Activated T-cell treated with anti-CD3 and anti-CD28 coated beads, Interleukin-2, amount 50 U/mL, for 48 hours (primary cell): ENCODE measurements around the gene IQSEC3.
A peak's percentile ranks its signal among the peaks of the same experiment; 100 is the strongest.

Source experiments
- DNase-seq, 2 experiments: peaks; one replicate each; pipeline ENCODE4 v3.0.0-alpha.2; 2020

Gene IQSEC3

DNA sequence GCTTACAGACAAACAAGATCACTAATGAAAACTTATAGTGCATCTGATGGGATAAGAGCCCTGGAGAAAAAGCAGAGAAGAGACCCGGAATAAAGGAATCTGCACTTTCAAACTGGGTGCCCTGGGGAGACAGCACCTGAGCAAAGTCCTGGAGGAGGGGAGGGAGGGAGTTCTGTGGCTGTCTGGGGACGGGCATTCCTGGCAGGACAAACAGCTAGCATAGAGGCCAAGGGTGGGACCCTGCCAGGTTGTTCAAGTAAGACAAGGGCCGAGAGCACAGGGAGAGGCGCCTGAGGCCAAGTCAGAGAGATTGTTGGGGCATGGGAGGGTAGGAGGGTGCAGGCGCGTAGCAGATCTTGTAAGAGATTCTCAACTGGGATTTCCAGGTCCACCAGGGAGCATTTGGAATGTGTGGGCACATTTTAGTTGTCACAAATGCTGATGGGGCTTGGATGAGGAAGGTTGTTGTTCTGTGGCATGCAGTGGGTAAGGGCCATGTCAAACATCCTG lies 14.2 kb downstream of the IQSEC3 start:
- no peak for DNase-seq

DNA sequence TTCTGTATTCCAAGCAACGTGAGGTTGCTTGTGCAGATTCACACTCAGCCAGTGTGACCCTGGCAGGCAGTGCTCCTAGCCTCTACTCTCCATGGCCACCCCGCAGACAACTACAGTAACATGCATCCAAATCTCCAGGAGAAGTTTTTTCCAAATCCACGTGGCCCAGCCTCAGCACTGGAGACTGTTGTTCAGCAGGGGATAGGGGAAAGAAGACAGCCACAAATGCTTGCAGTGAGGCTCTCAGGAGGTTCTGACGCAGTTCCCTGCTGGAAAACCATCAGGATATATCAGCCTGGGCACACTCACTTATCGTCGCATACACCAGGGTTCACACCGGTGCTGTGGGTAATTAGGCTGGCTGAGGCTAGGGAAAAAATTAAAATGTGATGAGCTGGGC lies 16.2 kb downstream of the IQSEC3 start:
- no peak for DNase-seq

DNA sequence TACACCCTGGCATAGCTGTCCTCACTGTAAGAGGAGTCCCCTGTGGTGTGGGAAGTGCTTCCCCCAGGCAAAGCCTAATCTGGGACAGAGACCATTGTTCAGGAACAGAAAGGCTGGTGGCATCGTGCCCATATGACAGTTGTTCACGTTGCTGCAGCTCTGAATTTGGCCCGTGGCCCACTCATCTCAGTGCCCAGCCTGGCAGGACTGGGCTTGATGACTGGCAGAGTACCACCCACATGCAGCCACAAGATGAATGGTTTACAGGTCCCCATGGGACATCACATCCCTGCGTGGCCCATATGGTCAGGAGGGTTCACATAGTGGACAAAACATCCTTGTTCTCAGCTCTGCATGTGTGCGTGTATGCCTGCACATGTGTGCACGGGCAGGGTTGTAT lies 17.5 kb downstream of the IQSEC3 start:
- DNase-seq, result no peak

DNA sequence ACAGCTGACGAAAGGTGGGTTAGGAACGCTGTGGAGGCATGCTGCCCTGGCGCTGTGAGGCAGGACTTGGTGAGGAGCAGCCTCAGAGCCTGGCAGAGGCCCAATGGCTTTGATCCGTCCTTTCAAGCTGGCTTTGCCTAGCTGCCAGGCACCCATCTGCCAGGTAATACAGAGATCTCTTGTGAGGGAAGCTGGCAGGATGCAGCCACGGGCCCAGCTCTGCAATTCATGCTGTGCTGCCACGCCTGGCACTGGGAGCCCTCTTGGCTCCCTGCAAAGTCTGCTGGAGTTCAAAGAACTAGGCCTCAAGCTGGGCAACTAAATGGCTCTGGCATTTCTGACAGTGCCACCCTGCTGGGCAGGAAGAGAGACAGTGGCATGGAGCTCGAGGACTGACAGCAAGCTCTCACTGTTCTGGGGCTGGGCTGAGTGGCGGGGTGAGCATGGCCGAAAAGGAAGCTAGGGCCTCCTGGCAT lies 18.7 kb downstream of the IQSEC3 start:
- DNase-seq, result no peak

DNA sequence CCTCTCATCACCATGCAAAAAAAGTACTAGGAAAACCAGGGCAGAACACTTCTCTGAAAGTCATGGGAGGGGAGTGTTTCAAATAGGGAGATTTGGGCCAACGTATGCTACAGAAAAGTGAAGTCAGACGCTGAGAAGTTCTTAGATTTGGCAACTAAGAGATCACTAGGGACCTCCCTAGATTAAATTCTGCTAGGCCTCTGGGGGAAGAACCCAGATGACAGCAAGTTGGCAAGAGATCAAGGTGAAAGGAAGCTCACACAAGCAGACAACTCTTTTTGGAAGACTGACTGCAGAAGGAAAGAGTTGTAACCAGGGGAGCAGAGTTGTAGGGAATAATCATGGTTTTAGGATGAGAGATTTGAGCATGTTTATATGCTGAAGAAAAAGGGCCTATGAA lies 20.7 kb downstream of the IQSEC3 start:
- no peak for DNase-seq

DNA sequence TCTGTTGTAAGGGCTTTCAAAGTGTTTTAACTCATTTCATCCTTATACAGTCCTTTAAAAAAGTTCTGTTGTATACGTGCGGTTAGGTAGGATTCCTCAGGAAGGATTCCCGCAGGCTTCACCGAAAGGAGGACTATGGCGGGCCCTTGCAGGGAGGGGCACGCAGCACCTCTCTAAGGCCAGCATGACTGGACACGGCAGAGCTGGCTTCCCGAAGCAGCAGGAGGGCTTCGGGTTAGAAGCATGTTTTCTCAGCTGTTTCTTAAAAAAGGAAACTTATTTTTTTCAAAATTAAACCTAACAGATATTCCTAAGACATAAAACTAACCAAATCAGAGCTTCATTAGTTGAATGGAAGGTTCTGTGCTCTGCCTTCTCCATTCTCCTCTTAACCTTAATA lies 21.3 kb downstream of the IQSEC3 start:
- no peak for DNase-seq

DNA sequence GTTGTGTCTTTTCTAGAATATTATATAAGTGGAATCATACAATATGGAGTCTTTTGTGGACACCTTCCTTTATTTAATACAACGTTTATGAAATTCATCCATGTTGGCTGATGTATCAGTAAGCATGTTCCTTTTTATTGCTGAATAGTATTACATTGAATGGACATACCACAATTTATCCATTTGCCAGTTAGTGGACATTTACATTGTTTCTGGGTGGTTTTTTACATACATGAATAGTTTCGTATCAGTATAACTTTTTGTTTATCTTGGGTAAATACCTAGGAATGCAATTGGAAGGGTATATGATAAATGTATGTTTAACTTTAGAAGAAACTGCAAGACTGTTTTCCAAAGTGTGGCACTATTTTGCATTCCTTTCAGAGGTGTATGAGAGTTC lies 23.1 kb downstream of the IQSEC3 start:
- DNase-seq, result no peak

DNA sequence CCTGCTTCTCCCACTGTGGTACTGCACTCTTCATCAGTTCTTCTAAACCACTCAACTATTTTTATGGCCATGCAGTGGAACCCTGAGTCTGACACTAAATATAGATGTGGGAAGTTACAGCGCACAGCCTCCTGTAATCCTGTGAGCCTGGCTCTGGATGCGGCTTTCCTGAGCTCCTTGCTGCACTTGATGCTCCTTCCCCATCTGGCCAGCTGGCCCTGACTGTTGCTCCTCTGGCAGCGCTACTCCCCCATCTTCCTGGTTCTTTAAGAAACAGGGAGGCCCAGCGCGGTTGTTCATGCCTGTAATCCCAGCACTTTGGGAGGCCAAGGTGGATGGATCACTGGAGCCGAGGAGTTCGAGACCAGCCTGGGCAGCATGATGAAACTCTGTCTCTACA lies 24.6 kb downstream of the IQSEC3 start:
- DNase-seq, result no peak

DNA sequence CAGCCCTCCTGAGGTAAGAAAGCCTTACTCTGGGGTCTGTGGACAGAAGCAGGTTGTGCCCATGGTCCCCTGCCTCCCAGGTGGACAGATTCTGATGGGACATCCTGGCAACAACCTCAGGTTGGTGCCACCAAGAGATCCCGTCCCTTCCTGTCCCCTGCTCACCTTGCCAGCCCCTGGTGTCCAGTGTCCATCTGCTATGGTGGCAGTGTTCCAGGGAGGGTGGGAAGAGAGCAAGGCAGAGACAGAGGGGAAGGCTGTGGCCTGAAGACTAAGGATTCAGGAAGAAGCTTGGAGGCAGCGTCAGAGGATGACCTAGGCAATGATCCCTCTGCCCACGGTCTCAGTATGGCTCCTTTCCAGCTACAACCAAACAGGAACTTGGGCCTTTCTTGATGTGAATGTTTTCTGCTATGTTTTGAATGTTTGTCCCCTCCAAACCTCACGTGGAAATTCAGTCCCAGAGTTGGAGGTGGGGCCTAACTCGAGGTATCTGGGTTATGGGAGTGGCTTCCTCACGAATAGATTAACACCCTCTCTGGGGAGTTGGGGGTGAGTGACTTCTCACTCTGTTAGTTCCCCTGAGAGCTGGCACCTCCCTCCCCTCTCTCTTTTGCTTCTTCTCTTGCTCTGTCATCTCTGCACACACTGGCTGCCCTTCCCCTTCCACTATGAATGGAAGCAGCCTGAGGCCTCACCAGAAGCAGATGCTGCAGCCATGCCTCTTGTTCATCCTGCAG lies 26.9 kb downstream of the IQSEC3 start:
- DNase-seq, result no peak

DNA sequence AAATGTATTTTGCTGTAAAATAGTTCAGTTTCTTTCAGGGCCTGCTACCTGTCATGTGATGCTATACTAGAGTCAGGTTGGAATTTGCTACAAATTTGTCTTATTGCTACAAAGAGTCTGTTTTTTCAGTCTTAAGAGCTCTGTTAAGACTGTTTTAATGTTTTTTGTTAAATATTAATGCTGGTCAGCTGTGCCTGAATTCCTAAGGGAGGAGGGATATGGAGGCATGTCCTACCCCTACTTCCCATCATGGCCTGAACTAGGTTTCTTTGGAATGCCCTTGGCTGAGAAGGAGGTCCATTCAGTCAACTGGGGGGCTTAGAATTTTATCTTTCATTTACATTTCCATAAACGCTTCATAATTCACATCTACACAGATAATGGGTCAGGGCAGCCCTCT lies 30.0 kb downstream of the IQSEC3 start:
- no peak for DNase-seq

DNA sequence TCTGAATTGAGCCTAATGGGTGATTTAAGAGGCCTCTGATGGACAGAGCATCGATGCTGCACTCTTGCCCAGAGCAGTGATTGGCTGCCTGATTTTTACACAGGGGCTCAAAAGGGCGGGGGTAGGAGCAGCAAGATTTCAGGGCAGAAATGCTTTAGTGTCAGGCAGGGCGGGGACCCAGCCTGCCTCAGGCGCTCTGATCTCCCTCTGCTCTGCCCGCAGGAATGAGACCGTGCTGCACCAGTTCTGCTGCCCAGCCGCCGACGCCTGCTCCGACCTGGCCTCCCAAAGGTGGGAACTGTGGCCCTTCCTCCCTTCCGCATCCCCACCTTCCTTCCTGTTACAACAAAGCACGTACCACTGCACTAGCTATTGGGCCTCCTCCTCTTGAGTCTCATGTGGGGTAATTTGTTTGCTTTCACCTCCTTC lies 32.4 kb downstream of the IQSEC3 start:
- DNase-seq, result no peak

DNA sequence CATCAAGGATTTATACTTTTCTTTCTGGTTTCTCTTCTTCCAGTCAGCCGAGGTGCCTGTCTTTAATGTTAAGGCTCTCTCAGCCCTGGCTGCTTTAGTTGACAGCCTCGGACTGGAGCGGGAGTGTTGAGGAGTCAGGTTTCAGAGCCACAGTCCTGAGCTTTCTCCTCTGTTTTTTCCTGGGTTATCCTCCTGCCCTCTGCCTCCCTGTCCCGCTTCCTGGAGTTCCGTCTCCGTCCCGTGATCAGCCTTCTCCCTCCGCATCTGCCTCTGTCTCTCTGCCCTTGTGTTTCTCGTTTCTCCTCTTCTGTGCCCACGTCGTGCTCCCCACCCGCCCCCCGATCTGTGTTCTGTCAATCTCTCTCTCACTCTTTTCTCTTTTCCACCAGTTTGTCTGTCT lies 33.0 kb downstream of the IQSEC3 start:
- DNase-seq, result no peak

DNA sequence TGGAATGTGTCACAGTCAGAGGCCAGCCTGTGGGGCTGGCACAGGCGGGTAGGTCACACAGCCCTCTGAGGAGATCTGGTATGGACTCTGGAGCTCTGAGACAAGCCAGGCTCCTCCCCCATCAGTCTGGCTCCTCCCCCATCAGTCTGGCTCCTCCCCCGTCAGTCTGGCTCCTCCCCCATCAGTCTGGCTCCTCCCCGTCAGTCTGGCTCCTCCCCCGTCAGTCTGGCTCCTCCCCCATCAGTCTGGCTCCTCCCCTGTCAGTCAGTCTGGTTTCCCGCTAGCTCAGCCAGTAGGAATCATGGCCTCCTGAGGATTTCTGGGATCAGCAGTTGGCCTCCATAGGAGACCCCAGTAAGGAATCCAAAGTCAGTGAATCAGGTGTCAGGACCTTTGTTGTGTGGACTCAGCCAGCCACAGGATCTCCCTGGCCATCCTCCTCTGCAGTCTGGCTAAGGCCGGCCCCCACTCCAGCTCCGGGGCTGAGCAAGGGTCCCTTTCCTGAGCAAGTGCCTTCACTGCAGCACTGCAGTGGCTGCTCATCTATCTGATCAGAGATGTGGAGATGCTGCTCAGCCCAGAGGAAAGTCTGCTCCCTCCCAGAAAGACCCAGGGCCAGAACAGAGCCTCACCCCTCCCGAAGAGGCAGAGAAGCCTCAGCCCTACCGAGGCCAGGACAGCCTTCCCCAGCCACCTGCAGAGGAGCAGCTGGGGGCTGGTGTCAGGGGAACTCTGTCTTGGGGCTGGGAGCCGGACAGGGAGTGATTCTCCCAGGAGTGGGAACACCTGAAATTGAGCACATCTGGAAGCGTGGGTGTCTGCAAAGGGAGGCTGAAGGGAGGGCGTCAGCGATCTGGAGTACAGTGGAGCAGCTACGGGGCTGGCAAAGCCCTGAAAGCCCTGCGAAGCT lies 35.7 kb downstream of the IQSEC3 start:
- peak; percentile 32 to 34 for DNase-seq

DNA sequence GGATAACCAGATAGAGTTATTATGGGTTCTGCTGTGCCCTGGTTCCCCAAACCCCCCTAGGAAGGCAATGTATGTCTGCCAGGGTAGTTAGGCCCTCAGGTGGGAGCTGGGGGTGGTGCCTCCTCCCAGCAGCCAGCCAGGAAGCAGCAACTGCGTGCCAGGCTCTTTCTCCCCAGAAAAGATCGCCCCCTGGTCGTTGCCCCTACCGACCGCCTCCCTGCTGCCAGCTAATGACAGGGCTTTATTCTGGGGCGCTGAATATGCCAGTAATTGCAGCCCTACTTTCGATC lies 36.3 kb downstream of the IQSEC3 start:
- no peak for DNase-seq

DNA sequence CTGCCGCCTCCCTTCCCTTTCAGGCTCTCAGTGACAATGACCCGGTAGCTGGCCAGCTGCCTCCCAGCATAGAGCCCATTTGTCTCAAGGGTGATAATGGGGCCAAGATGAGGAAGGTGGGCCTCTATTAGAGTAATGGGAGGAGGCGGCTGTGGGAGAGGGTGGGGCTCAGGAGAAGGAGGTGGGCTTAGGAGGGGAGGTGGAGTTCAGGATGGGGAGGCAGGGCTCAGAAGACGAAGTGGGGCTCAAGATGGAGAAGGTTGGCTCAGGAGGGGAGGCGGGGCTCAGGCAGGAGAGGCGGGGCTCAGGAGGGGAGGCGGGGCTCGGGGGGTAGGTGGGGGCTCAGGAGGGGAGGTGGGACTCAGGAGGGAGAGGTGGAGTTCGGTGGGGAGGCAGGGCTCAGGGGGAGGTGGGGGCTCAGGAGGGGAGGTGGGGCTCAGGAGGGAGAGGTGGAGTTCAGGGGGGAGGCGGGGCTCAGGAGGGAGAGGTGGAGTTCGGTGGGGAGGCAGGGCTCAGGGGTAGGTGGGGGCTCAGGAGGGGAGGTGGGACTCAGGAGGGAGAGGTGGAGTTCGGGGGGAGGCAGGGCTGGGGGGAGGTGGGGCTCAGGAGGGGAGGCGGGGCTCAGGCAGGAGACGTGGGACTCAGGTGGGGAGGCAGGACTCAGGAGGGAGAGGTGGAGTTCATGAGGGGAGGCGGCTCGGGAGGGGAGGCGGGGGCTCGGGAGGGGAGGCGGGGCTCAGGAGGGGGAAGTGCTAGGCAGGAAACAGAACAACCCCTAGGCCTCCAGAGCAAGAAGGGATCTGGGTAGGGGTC lies 36.8 kb downstream of the IQSEC3 start:
- DNase-seq, result no peak

DNA sequence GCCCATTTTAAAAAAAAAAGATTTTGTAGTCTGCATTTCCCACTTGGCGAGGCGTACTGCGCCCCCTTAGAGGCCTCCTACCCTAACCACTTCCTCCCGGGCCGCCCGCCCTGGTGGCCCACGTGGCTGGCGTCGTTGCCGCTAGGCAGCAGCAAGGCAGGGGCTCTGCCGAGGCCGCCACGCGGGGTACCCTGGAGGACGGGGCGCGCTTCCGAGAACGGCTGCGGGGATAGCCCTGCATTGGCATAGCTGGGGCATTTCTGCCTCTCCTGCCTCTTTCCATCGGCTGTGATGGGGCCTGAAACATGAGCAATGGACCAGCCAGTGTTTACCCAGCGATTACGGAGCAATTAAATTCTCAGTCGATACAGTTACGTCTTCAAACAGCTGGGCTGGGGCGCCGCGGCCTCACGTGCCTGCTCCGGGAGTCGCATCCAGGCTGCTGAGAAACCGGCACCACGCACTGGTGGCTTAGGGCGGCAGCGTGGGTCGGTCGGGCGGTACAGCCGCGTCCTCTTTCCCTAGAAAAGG lies 38.0 kb downstream of the IQSEC3 start:
- DNase-seq, result peak in 1 of 2 experiments; percentile 26

DNA sequence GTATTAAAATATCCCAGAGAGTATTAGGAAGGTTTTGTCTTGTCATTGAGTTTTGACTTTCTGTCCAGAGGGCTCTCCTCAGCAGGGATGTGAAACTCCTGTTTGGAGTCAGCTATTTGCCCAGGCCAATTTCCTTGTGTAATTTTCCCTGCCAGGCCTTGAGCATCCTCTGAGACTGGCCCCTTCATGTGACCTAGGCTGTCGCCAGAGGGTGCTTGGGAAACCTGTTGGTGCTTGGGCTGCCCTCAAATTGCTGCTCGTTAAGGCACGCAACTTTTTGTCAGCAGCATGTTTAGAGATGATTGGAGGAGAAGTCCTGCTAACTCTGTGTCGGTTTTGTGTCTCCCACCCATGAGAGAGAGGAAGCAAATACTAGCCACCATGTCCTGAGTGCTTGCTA lies 39.1 kb downstream of the IQSEC3 start:
- no peak for DNase-seq

DNA sequence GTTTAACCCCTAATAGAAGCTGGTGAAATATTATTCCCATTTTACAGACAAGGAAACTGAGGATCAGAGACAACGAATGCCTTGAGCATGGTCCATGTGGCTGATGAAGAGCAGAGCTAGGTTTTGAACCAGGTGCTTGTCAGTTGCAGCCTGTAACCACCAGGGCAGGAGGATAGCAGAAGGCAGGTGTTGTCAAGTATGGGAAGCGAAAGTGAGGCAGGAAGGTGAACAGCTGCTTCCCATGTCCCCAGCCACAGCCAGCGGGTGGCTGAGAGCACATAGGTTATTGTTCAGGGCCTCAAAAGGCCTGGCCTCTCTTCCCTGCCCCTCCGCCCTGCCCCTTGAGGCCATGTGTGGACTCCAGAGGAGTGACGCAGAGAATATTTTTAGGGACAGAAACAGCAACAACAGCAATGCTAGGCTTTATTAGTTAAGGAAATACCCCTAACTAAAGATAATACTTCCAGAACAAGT lies 39.6 kb downstream of the IQSEC3 start:
- DNase-seq, result no peak

DNA sequence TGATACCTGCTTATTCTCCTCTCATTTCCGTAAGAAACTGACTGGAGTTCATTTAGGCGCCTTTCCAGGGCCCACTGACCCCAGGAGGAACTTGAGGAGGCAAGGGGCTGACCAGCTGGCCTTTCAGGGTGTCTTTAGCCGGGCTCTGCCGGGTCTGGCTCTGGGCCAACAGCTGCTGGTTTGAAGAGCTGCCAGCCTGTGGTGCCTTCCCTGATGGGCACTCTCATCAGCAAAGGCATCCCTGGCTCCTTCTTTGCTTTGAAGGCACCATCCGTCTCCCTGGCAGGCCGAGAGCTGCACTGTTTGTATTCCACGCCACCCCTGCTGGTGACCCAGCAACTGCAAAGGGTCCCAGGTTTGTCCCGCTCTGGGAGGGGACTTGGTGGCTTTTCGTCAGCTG lies 42.0 kb downstream of the IQSEC3 start:
- DNase-seq, result no peak

DNA sequence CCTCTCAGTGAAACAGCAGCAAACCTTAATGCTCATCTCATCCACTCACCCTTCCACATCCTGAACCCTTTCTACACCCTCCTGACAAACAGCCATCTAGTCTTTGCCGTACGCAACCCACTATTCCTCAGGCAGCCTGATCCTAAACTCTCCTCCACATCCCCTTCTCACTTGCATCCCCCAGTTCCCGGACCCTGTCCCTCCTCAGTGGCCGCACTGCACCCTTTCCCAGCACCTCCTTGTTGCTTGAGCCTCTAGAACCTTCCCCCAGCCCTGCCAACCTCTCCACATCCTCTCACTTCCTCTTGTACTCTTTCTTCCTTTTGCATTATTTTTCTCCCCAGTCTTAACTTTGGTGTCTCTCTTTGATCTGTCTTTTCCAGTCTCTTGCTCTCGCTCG lies 42.9 kb downstream of the IQSEC3 start:
- DNase-seq, result no peak

DNA sequence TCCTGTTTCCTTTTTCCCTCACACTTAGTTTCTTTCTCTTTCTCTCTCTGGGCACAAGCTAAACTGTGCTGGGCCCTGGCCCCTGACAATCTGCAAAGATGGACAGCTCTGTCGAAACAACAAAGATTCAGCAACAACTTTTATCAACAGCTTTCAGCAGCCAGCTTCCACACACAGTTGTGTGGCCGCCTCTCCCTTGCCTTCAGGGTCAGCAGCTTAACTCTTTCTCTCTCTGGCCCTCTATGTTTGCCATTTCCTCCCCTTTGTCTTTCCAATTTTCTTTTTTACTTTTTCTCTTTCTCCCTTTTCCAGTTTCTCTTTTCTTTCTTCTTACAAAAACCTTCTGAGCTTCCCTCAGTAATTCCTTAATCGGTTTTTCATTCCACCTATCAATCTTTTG lies 43.3 kb downstream of the IQSEC3 start:
- no peak for DNase-seq

DNA sequence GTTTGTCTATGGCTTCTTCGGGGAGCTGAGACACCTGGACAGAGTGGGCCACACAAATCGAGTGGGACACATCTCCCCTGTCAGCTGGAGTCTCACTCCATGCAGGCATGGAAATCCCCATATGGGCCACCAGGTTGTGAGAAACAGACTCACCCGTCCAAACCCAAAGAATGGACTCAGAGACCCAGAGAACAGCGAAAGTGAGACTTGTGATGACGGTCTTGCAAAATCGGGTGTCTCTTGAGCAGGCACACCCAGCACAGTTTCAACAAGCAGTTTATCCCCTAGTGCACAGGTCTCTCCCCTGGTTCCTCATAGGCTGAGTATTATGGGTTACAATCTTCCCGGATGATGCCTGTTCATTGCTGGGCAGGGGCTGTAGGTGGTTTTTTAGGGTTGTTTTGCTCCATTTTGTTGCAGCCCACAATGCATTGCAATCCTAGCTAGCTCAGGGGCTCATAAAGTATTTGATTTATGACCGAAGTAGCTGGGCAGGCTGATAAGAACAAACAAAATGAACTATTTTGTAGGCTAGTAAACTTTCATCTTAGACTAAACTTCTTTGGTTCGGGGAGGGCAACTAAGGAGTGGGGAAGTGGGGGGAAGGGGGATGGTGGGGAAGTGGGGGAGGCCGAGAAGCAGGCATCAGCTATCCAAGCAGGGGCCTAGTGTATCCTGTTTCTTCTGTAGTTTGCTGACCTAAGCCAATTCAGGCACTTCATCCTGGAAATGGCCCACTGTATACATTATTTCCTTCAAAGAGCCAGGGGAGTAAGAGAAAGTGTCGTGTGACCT lies 45.3 kb downstream of the IQSEC3 start:
- no peak for DNase-seq
